HCT116 (cell line): ENCODE measurements around the gene SARS2. TPM values are rescaled to one million over a fixed set of nuclear protein-coding genes. Genes with fewer than 3 reads are reported as not detected.

Experiments
- ATAC-seq: fragments of 200-7000 bp; cut with Tn5 transposase; 2 replicates; pipeline ENCODE4 v1.9.1; 2020; ENCODE audit warnings: mild to moderate bottlenecking, moderate library complexity
- BruUV-seq: library from RNA; stranded (reverse); fragments of 400-500 nt; replicated peaks from 2 replicates; lab custom pipeline; 2021; lab: Mats Ljungman, UMichigan
- CTCF ChIA-PET: fragments of 300-600 bp; sonication (Branson Sonifier 250); formaldehyde crosslinking; loops from one replicate; lab custom pipeline; 2021; ENCODE audit warnings: antibody characterized with exemption; lab: Charles Lee
- POLR2A ChIA-PET: fragments of 300-600, 350-600 bp; sonication (Branson Sonifier 250); formaldehyde crosslinking; loops from one replicate; lab custom pipeline; 2021; ENCODE audit warnings: antibody characterized with exemption; lab: Charles Lee
- RAD21 ChIA-PET, 2 experiments: fragments of 300-600 bp; sonication (Branson Sonifier 250); formaldehyde crosslinking; loops; one replicate each; lab custom pipeline; 2023; ENCODE audit warnings: low total read pairs in 2 of 2; ENCODE audit not compliant: uncharacterized antibody in 2 of 2, unreplicated experiment in 2 of 2, low non-redundant PET in 1 of 2; lab: Charles Lee
- DNase-seq: peaks from one replicate; pipeline ENCODE4 v3.0.0-alpha.2; 2010; ENCODE audit warnings: low read depth, low spot score
- H2AFZ ChIP-seq: fragments of 200-600 bp; shearing (Covaris generic), sonication (generic); 2 replicates; pipeline ENCODE4 v1.6.1; 2017; ENCODE audit warnings: low read depth, mixed run types, mixed read lengths, antibody characterized with exemption, low read length; ENCODE audit not compliant: poor library complexity, severe bottlenecking
- H3K27ac ChIP-seq: 2 replicates; pipeline ENCODE4 v1.5.1; 2012; ENCODE audit warnings: low read depth, low read length
- H3K27me3 ChIP-seq: fragments of 200-600 bp; sonication (generic); 2 replicates; pipeline ENCODE4 v1.6.1; 2016; ENCODE audit warnings: mixed run types, low read length, mixed read lengths; ENCODE audit not compliant: insufficient read depth
- H3K36me3 ChIP-seq, 2 experiments: fragments of 200-500 bp in 1 of 2; fragments of 200-600 bp in 1 of 2; sonication (Bioruptor generic) in 1 of 2; sonication (generic) in 1 of 2; 2 replicates each; pipeline versions ENCODE4 v1.5.1 to v1.6.1; 2014 to 2016; ENCODE audit warnings: low read length in 2 of 2, inconsistent platforms in 1 of 2, mixed read lengths in 1 of 2, mixed run types in 1 of 2; ENCODE audit not compliant: insufficient read depth in 2 of 2, control insufficient read depth in 1 of 2
- H3K4me1 ChIP-seq, 2 experiments: fragments of 200-600 bp in 1 of 2; sonication (generic) in 1 of 2; 2 replicates each; pipeline versions ENCODE4 v1.5.1 to v1.6.1; 2012 to 2017; ENCODE audit warnings: low read length in 2 of 2, inconsistent platforms in 1 of 2, mild to moderate bottlenecking in 1 of 2, mixed read lengths in 1 of 2, mixed run types in 1 of 2, moderate library complexity in 1 of 2; ENCODE audit not compliant: insufficient read depth in 2 of 2, control insufficient read depth in 1 of 2
- H3K4me2 ChIP-seq: fragments of 200-600 bp; sonication (generic); 2 replicates; pipeline ENCODE4 v1.6.1; 2017; ENCODE audit warnings: mixed run types, low read length, mixed read lengths
- H3K4me3 ChIP-seq, 2 experiments: fragments of 200-600 bp in 1 of 2; sonication (generic) in 1 of 2; replicated peaks in 1 of 2; 2 replicates each; pipeline ENCODE4 v1.5.1; 2011 to 2016; ENCODE audit warnings: low read length in 2 of 2, control low read depth in 1 of 2, low read depth in 1 of 2, mild to moderate bottlenecking in 1 of 2, mixed read lengths in 1 of 2, mixed run types in 1 of 2
- H3K79me2 ChIP-seq: fragments of 200-600 bp; sonication (generic); 2 replicates; pipeline ENCODE4 v1.6.1; 2017; ENCODE audit warnings: mild to moderate bottlenecking, mixed run types, low read length, moderate library complexity, mixed read lengths; ENCODE audit not compliant: insufficient read depth
- H3K9ac ChIP-seq: fragments of 200-600 bp; sonication (generic); 2 replicates; pipeline ENCODE4 v1.6.1; 2016; ENCODE audit warnings: low read length, mixed read lengths
- H3K9me2 ChIP-seq: fragments of 200-600 bp; sonication (generic), shearing (Covaris generic); 2 replicates; pipeline ENCODE4 v1.6.1; 2017; ENCODE audit warnings: mixed run types, mild to moderate bottlenecking, moderate library complexity; ENCODE audit not compliant: insufficient read depth
- H3K9me3 ChIP-seq, 2 experiments: fragments of 200-500 bp in 1 of 2; fragments of 200-600 bp in 1 of 2; sonication (Bioruptor generic) in 1 of 2; sonication (generic) in 1 of 2; 2 replicates each; pipeline ENCODE4 v1.6.1; 2014 to 2017; ENCODE audit warnings: low read length in 2 of 2, mixed read lengths in 2 of 2, inconsistent platforms in 1 of 2, low read depth in 1 of 2, mild to moderate bottlenecking in 1 of 2, mixed run types in 1 of 2, moderate library complexity in 1 of 2; ENCODE audit not compliant: control insufficient read depth in 1 of 2, insufficient read depth in 1 of 2
- H4K20me1 ChIP-seq: fragments of 200-600 bp; sonication (generic), shearing (Covaris generic); 2 replicates; pipeline ENCODE4 v1.6.1; 2017; ENCODE audit warnings: mixed run types, mild to moderate bottlenecking, moderate library complexity; ENCODE audit not compliant: insufficient read depth
- CEBPB ChIP-seq: IDR thresholded peaks from 2 replicates; pipeline ENCODE4 v1.6.1; 2012; ENCODE audit warnings: low read depth
- EGR1 ChIP-seq: IDR thresholded peaks from 2 replicates; pipeline ENCODE4 v1.6.1; 2012; ENCODE audit warnings: low read depth
- EZH2 ChIP-seq: fragments of 200-600 bp; sonication (generic); IDR thresholded peaks from 2 replicates; pipeline ENCODE4 v1.6.1; 2017; ENCODE audit warnings: antibody characterized with exemption, mixed run types
- EZH2phosphoT487 ChIP-seq: fragments of 200-600 bp; IDR thresholded peaks from 2 replicates; pipeline ENCODE4 v1.6.1; 2018; ENCODE audit warnings: antibody characterized with exemption, borderline replicate concordance
- FOSL1 ChIP-seq: IDR thresholded peaks from 2 replicates; pipeline ENCODE4 v1.6.1; 2012; ENCODE audit warnings: low read depth
- POLR2A ChIP-seq: IDR thresholded peaks from 2 replicates; pipeline ENCODE4 v1.7.0; 2011; ENCODE audit warnings: borderline replicate concordance; ENCODE audit not compliant: insufficient read depth, insufficient read length; ENCODE audit errors: extremely low read depth
- RAD21 ChIP-seq: IDR thresholded peaks from 2 replicates; pipeline ENCODE4 v1.6.1; 2012; ENCODE audit warnings: low read depth, mild to moderate bottlenecking
- SIN3A ChIP-seq: IDR thresholded peaks from 2 replicates; pipeline ENCODE4 v1.6.1; 2012; ENCODE audit warnings: low read depth
- SP1 ChIP-seq: IDR thresholded peaks from 2 replicates; pipeline ENCODE4 v1.6.1; 2012; ENCODE audit warnings: low read depth
- SRF ChIP-seq: IDR thresholded peaks from 2 replicates; pipeline ENCODE4 v1.6.1; 2012; ENCODE audit warnings: low read depth
- TCF7L2 ChIP-seq: IDR thresholded peaks from 2 replicates; pipeline ENCODE4 v1.7.0; 2011; ENCODE audit warnings: borderline replicate concordance, inconsistent platforms; ENCODE audit not compliant: insufficient read depth, insufficient read length; ENCODE audit errors: extremely low read depth
- ZBTB33 ChIP-seq: IDR thresholded peaks from 2 replicates; pipeline ENCODE4 v1.6.1; 2011; ENCODE audit warnings: mild to moderate bottlenecking, low read length, moderate library complexity; ENCODE audit not compliant: insufficient replicate concordance; ENCODE audit errors: extremely low read depth
- ZFX ChIP-seq: fragments of 450-650 bp; IDR thresholded peaks from 2 replicates; pipeline ENCODE4 v1.6.1; 2017
- ZNF274 ChIP-seq: fragments of 200-500 bp; sonication (Bioruptor generic); IDR thresholded peaks from 2 replicates; pipeline ENCODE4 v1.6.1; 2014; ENCODE audit warnings: mild to moderate bottlenecking, low read depth, low read length, inconsistent platforms
- intact Hi-C: fragments of 100-400 bp; cut with micrococcal nuclease; formaldehyde crosslinking; loops from 2 replicates; pipeline ENCODE4 v1.10.0; 2022
- total RNA-seq: library from RNA; stranded (reverse); gene quantifications from one replicate; pipeline ENCODE4 v1.2.1, GENCODE V29; 2021; ENCODE audit not compliant: unreplicated experiment
- TF ChIP-seq, protein P1 (sequence below): IDR thresholded peaks from 2 replicates; pipeline ENCODE4 v1.6.1; 2012
- TF ChIP-seq, protein P2 (sequence below), 3 experiments: fragments of 200-600 bp in 1 of 3; sonication (generic) in 1 of 3; IDR thresholded peaks in 2 of 3; conservative IDR thresholded peaks in 1 of 3; 2 replicates each; pipeline ENCODE4 v1.5.1; 2012 to 2017; ENCODE audit warnings: low read depth in 2 of 3, low read length in 2 of 3, antibody characterized with exemption in 1 of 3, borderline replicate concordance in 1 of 3, control low read depth in 1 of 3, mild to moderate bottlenecking in 1 of 3, mixed read lengths in 1 of 3, mixed run types in 1 of 3, moderate library complexity in 1 of 3; ENCODE audit not compliant: insufficient read depth in 1 of 3

The SARS2 gene
- total RNA-seq, 1 experiment from 2014 or later, result 58.2 TPM

DNA sequence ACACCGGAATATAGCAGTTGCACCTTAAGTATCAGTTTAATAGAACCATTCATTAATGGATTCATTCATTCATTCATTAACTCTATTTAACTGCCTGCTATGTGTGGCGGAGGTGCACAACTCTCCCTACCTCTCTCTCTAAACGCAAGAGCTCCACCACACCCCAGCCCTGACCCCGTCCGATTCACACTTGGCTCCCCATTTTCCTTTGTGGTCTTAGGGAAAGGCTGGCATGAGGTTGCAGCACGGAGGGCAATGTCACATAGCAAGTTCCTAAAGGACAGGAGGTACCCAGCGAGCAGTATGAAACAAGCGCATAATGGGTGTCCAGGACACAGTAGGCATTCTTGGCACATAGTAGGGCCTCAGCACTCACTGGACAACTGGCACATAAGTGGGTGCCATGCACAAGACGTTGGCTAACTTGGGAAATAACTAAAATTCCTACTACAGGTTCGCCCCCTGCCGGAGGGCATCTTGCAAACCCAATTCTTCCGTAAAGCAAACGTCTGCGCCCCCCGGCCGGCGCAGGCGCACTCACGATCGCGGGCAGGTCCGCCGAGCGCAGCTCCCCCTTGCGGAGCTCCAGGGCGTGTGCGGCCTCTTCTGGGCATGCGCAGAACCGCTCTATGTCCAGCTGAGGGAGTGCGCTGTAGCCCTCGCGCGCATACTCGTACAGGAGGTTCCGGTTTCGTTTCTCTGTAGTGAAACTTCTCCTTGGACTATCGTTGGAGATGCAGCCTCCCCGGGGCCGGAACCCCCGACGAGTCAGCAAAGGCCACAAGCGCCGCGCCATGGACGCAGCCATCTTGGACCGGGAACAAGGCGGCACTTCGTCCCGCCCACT is at the start of gene SARS2 (continued):
- TF ChIP-seq ZNF274, result no peak
- TF ChIP-seq ZBTB33, result no peak
- no peak for TF ChIP-seq ZFX
- TF ChIP-seq SP1, result no peak
- TF ChIP-seq EZH2phosphoT487, result no peak
- TF ChIP-seq, protein P1, sequence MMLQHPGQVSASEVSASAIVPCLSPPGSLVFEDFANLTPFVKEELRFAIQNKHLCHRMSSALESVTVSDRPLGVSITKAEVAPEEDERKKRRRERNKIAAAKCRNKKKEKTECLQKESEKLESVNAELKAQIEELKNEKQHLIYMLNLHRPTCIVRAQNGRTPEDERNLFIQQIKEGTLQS, result no peak
- TF ChIP-seq RAD21, result peak; percentile 88

DNA sequence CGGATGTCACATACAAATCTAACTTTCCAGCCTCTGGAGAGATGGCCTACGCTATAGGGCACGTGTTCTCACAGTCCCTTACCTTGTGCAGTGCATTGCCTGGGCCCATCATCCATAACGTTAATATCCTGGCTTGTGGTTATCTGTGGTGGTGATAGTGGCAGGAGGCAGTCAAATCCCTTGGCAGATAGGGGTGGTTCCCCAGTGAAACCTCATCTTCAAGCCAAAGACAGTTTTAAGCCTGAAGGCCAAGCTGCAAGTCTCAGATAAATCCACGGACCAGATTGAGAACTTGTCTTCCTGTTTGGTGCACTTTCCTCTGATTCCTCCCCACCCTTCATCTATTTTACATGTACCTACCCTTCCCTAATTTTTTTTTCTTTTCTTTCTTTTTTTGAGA is 49.2 kb upstream of the SARS2 start:
- DNase-seq, result no peak
- peaks cover 4 to 11% of the 10 kb centered on the region in 2 experiments; a peak in 3 of 4 replicates for H3K4me1 ChIP-seq
- no peak for ATAC-seq
- no peak overlapping the region for H3K27ac ChIP-seq
- ChIA-PET CTCF (no interaction called here), POLR2A (no interaction called here), RAD21 (no interaction called here)
- peaks cover 0 to 5% of the 10 kb centered on the region in 2 experiments; a peak in 2 of 4 replicates for H3K9me3 ChIP-seq
- no peak overlapping the region for H2AFZ ChIP-seq
- no peak overlapping the region for H3K9ac ChIP-seq
- H3K9me2 ChIP-seq, result no peaks in the 10 kb centered on the region
- intact Hi-C loops, result no loop called here
- H3K79me2 ChIP-seq, result 0 out of 2 replicates have a peak, but pooled peaks cover 4% of the 10 kb centered on the region
- H4K20me1 ChIP-seq, result no peaks in the 10 kb centered on the region
- no peak overlapping the region for H3K4me2 ChIP-seq
- no peaks in the 10 kb centered on the region for H3K36me3 ChIP-seq
- no peaks in the 10 kb centered on the region for H3K27me3 ChIP-seq
- BruUV-seq, result no TSS peak
- H3K4me3 ChIP-seq, result no peak overlapping the region
- TF ChIP-seq EZH2phosphoT487, result no peak
- no peak for TF ChIP-seq SRF
- TF ChIP-seq ZBTB33, result no peak
- TF ChIP-seq TCF7L2, result no peak
- TF ChIP-seq POLR2A, result no peak
- no peak for TF ChIP-seq SIN3A
- TF ChIP-seq ZFX, result no peak
- TF ChIP-seq, protein P2, sequence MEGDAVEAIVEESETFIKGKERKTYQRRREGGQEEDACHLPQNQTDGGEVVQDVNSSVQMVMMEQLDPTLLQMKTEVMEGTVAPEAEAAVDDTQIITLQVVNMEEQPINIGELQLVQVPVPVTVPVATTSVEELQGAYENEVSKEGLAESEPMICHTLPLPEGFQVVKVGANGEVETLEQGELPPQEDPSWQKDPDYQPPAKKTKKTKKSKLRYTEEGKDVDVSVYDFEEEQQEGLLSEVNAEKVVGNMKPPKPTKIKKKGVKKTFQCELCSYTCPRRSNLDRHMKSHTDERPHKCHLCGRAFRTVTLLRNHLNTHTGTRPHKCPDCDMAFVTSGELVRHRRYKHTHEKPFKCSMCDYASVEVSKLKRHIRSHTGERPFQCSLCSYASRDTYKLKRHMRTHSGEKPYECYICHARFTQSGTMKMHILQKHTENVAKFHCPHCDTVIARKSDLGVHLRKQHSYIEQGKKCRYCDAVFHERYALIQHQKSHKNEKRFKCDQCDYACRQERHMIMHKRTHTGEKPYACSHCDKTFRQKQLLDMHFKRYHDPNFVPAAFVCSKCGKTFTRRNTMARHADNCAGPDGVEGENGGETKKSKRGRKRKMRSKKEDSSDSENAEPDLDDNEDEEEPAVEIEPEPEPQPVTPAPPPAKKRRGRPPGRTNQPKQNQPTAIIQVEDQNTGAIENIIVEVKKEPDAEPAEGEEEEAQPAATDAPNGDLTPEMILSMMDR (IDR thresholded peaks at IDR 0.05 in 2 of 3, conservative IDR thresholded peaks at IDR 0.05 in 1 of 3; ENCODE audit: borderline replicate concordance in 1 of 3, insufficient read depth in 1 of 3, low read depth in 2 of 3, low read length in 2 of 3), result no peak
- TF ChIP-seq FOSL1, result no peak
- no peak for TF ChIP-seq EGR1
- TF ChIP-seq EZH2, result no peak
- TF ChIP-seq CEBPB, result no peak
